HG03354 (cell line): ENCODE results near the gene WNT4.

Source experiments
- ATAC-seq: cut with Tn5 transposase; IDR thresholded peaks from one replicate; pipeline ENCODE4 v1.9.1; 2021; ENCODE audit warnings: mild to moderate bottlenecking; ENCODE audit not compliant: unreplicated experiment, poor library complexity, severe bottlenecking

The WNT4 gene

DNA sequence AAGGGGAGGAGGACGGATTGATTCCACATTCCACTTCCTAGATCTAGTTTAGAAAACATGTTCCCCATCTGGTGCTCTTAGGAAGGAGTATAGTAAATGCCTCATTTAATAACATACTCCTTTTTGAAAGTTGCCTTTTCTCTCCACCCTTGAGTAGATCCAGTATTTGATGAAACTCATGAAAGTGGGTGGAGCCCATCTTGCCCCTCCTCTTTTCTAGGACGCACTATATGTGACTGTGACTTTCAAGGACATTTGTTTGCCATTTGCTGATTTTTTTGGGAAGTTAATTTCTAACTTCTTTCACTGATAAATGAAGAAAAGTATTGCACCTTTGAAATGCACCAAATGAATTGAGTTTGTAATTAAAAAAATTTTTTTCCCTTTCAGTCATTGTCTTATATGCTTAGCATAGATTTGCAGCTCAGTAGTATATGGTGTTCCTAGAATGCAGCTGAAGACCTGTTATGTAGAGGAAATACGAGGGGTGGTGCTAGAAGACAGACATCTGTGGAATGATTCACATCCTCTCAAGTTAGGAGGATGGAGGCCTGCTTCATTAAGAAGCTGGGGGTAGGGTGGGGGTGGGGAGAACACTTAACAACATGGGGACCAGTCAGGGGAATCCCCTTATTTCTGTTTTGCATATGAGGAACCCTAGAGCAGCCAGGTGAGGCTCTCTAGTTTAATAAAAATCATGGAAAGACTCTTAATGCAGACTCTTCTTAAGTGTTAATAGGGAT is 50.7 kb downstream of the WNT4 start:
- ATAC-seq, result peak; percentile 50

DNA sequence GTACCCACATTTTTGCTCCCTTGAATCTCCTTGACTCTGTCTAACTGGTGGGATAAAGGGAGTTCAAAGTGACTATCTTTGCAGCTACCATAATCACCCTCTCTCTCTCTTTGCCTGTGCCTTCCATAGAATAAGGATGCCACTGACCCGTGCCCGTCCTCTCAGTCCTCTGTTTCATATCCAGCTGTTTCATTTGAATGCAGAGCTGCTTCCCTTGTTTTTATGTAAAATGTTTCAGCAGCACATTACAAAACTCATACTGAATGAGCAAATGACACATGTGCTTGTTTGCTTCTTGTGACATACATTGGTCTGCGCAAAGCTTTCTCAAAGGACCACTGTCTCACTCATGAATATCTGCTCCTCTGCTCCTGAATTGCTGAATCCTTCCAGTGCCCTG is 52.0 kb downstream of the WNT4 start:
- no peak for ATAC-seq

DNA sequence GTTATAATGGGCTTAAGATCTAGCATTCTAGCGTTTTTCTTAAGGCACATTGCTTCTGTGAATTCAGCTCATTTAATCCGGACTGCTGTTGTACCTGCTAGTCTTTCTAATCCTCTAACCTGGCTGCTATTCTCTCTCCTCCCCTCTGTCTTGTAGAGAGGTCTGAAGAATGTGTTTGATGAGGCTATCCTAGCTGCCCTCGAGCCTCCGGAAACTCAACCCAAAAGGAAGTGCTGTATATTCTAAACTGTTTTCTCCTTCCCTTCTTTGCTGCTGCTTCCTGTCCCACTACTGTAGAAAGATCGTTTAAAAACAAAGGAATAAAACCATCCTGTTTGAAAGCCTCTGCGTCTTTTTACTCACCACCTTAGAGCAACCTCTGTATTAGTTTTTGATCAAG is 53.1 kb downstream of the WNT4 start:
- no peak for ATAC-seq

DNA sequence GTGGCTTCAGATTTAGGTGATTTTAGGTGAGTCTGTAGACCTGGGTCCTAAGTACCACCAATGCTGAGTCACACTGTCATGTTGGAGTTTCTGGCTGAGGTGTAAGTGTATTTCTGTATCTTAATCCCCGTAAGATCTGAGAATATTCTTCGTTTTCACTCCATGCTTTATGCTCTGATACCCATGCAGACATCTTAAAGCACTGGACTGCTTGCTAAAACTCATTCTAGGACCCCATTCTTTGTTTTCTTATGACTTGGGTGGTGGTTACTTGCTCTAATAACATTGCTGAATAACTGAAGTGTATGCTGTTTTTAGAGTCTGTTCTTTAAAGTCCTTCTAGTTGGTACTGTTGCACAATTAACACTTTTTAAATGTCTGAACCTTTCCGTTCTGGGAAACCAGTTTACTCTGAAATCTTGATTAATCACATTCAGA is 53.7 kb downstream of the WNT4 start:
- ATAC-seq, result no peak

DNA sequence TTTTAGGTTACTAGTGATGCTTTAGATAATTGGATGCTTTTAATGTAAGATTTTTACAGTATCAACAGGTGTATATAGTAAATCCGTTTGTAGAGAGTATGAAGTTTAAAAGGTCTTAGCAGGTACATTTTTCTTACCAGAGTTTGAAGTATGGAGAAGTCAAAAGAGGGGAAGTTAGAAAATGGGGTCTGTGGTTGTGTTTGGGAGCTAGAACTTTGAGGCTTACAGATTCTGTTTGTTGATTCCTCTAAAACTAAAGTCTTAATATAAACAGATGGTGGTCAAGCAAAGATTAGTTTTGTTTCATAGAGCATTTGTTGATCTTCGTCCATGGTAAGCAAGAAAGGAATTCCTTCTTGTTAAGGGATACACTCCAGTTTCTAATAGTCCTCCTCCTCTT is 54.6 kb downstream of the WNT4 start:
- ATAC-seq, result no peak

DNA sequence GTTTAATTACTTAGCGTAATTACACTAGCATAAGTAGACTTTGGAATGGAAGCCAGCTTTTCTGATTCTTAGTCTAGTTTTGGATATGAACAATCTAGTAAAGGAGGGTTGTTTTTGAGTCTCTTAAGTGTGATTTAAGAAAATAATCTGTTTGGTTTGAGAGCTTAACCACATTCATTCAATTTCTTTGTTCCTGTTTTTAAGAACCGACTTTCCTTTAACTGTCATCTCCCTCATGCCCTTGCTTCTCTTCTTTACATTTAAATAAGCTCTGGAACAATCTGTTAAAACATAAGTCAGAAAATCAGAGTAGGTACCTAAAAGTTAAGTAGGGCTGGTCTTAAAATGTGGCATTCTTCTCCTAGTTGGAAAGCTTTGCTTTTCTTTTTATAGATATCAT is 62.7 kb downstream of the WNT4 start:
- ATAC-seq, result no peak

DNA sequence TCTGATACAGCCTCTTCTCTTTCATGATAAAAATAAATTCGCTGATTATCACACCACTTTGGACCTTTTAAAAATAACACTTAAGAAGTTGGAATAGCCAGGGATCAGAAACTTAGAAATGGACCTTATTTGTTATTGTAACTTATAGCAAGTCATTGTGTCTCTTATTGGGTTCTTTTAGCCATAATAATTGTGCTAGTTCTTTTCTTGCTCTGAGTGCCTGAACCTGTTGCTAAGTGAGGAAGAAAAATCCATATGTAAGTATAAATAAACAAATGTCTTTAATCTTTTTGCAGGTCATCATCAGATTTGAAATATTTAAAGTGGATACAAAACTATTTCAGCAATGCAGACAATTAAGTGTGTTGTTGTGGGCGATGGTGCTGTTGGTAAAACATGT is 64.8 kb downstream of the WNT4 start:
- no peak for ATAC-seq

DNA sequence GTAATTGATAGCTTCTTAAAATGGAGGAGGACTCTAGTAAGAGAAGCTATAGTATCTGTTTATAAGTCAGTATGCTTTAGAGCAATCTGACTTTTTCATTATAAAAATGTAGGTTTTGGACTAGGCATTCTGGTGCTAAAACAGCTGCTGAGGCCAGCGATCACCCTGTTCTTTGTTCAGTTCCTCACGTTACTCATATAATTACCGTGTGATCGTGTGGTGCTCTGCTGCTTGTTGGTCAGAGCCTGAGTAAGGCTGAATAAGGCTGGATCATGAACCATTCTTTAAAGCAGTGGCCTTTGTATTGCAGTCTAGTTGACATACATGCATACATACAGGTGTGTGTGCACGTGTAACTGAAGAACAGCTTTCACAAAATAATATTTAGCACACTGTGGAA is 65.2 kb downstream of the WNT4 start:
- ATAC-seq, result no peak

DNA sequence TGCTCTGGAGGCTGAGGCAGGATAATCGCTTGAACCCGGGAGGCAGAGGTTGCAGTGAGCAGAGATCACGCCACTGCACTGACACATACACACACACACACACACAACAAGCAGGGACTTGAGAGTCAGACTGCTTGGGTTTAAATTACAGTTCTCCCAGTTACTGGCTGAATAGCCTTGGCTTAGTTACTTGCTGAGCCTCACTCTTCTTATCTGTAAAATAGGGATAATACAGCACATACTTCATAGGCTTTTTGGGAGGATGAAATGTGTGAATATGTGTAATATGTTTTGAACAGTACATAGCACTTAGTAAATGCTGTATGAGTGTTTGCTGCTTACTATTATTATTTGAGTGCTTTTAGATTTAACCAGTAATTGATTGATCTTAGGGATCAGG is 66.6 kb downstream of the WNT4 start:
- ATAC-seq, result no peak

DNA sequence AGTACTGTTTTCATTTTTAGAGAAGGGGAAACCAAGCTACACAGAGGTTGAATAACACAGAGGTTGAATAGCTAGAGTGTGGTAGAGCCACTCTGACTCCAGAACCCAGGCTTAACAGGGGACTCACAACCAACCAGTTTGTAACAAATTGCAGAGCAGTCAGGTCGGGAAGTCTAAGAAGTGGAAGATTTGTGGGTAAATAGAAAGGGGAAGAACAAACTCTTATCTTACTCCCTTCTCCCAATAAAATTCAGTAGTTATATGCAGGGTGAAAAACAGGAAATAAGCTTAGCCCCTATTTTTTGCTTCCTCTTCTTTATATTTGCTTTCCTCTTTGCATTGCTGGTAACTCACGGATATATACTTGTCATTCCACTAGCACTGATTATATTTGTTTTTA is 67.2 kb downstream of the WNT4 start:
- ATAC-seq, result no peak

DNA sequence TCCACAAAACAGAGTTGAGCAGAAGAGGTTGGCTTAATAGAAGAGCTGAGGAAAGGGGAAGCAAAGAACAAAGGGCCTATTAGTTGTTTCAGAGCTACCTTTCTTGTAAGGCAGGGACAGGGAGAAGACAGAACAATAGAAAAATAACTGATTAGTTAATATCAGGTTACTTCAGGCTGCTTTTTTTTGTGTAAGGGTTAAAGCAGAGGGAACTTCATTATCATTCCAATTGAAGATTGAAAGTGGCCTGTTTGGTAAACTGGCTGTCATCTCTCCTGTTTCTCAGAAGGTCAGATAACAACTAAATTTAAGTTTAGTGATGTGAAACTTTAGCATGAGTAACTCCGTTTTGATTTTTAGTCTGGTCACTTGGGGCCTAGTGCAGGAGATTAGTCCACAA is 68.1 kb downstream of the WNT4 start:
- ATAC-seq, result no peak

DNA sequence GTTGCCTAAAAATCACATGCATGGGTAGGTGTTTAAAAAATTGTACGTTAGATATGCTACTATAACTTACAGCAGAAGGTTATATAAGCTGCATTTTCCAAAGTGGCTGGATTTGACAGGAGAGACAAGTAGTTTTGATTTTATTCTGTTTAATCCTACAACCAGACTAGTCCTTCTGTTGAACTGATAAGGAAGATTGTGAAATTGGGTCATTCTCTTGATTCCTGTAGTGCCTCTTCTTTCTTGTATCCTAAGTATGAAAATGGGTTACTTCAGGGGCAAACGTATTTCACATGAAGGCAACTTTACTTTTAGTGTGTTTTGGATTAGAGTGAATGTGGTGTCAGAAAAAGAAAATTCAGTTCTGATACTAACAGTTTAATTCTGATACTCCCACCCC is 71.4 kb downstream of the WNT4 start:
- ATAC-seq, result no peak
